Mesendoderm (in vitro differentiated cells): ENCODE data around the gene PPY.
"Not testable (repeated sequence)": the region's sequence is repeated elsewhere in the genome, so short reads cannot be mapped to it uniquely, and the experiment has no call there.

ENCODE experiments used
- DNase-seq: peaks from one replicate; pipeline ENCODE4 v3.0.0; 2013
- H2AK5ac ChIP-seq: 2 replicates; pipeline ENCODE4 v1.6.1; 2013; ENCODE audit warnings: low read length, inconsistent platforms
- H2BK120ac ChIP-seq: 2 replicates; pipeline ENCODE4 v1.6.1; 2013; ENCODE audit warnings: low read depth, mild to moderate bottlenecking, low read length, moderate library complexity, mixed read lengths
- H2BK15ac ChIP-seq: replicated peaks from 2 replicates; pipeline ENCODE4 v1.6.1; 2013; ENCODE audit warnings: low read depth, mild to moderate bottlenecking, moderate library complexity
- H2BK5ac ChIP-seq: 2 replicates; pipeline ENCODE4 v1.6.1; 2013; ENCODE audit warnings: low read length, inconsistent platforms
- H3K18ac ChIP-seq: 2 replicates; pipeline ENCODE4 v1.6.1; 2013; ENCODE audit warnings: mild to moderate bottlenecking, low read length, mixed read lengths
- H3K23ac ChIP-seq: one replicate; pipeline ENCODE4 v1.6.1; 2013; ENCODE audit warnings: low read length
- H3K27ac ChIP-seq: 2 replicates; pipeline ENCODE4 v1.5.1; 2013; ENCODE audit warnings: low read depth, mild to moderate bottlenecking, inconsistent platforms, low read length, moderate library complexity
- H3K27me3 ChIP-seq: 2 replicates; pipeline ENCODE4 v1.6.1; 2013; ENCODE audit warnings: low read length, control low read depth, mild to moderate bottlenecking, inconsistent platforms; ENCODE audit not compliant: insufficient read depth, poor library complexity
- H3K36me3 ChIP-seq: 2 replicates; pipeline ENCODE4 v1.6.1; 2013; ENCODE audit warnings: low read length, inconsistent platforms; ENCODE audit not compliant: control insufficient read depth, insufficient read depth
- H3K4ac ChIP-seq: one replicate; pipeline ENCODE4 v1.6.1; 2013; ENCODE audit warnings: low read depth, mild to moderate bottlenecking, low read length, moderate library complexity
- H3K4me1 ChIP-seq: 2 replicates; pipeline ENCODE4 v1.6.1; 2013; ENCODE audit warnings: low read depth, low read length, inconsistent platforms; ENCODE audit not compliant: control insufficient read depth
- H3K4me2 ChIP-seq: 2 replicates; pipeline ENCODE4 v1.6.1; 2013; ENCODE audit warnings: low read length
- H3K4me3 ChIP-seq: 2 replicates; pipeline ENCODE4 v1.5.1; 2013; ENCODE audit warnings: mild to moderate bottlenecking, low read length
- H3K56ac ChIP-seq: one replicate; pipeline ENCODE4 v1.6.1; 2013; ENCODE audit warnings: low read length
- H3K79me1 ChIP-seq: 2 replicates; pipeline ENCODE4 v1.6.1; 2013; ENCODE audit warnings: low read length, inconsistent platforms
- H3K79me2 ChIP-seq: 2 replicates; pipeline ENCODE4 v1.6.1; 2013; ENCODE audit warnings: mild to moderate bottlenecking, low read length; ENCODE audit not compliant: control insufficient read depth, insufficient read depth
- H3K9ac ChIP-seq: 2 replicates; pipeline ENCODE4 v1.6.1; 2013; ENCODE audit warnings: low read length, inconsistent platforms
- H4K5ac ChIP-seq: one replicate; pipeline ENCODE4 v1.6.1; 2013; ENCODE audit warnings: low read length
- H4K8ac ChIP-seq: one replicate; pipeline ENCODE4 v1.6.1; 2013; ENCODE audit warnings: low read depth, mild to moderate bottlenecking, control low read depth, low read length, moderate library complexity
- WGBS: extraction: QIAGEN DNeasy Blood & Tissue Kit; methylation state at CpG from one replicate; pipeline ENCODE4 v1.1.7; 2013; ENCODE audit warnings: low lambda C conversion rate, missing lambda C conversion rate; ENCODE audit not compliant: insufficient coverage; ENCODE audit errors: extremely low coverage; 5-methylcytosine and 5-hydroxymethylcytosine counted together

PPY gene

GRCh38 chr17:43939886-43940285, 2.4 kb downstream of the PPY start:
- WGBS, result no CpG with 5 or more reads among the region's 5 CpGs
- Histone ChIP-seq H2BK120ac (no peak overlapping the region), H4K5ac (no peak overlapping the region), H3K79me2 (no peaks in the 10 kb centered on the region), H3K36me3 (no peaks in the 10 kb centered on the region), H3K18ac (no peak overlapping the region), H3K79me1 (no peaks in the 10 kb centered on the region), H3K4ac (no peak overlapping the region), H3K56ac (no peak overlapping the region), H2AK5ac (no peak overlapping the region), H2BK5ac (no peak overlapping the region), H3K4me2 (no peak overlapping the region), H3K4me1 (no peaks in the 10 kb centered on the region), H3K27ac (no peak overlapping the region), H3K4me3 (no peak overlapping the region), H4K8ac (no peak overlapping the region), H3K27me3 (no peaks in the 10 kb centered on the region), H2BK15ac (no peak overlapping the region), H3K9ac (no peak overlapping the region), H3K23ac (no peak overlapping the region)
- DNase-seq, result no peak

GRCh38 chr17:43939452-43939851, 2.8 kb downstream of the PPY start:
- H3K36me3 ChIP-seq, H3K56ac ChIP-seq, H3K79me2 ChIP-seq, DNase-seq, H3K4me1 ChIP-seq, H3K4me2 ChIP-seq, H3K9ac ChIP-seq, H2BK15ac ChIP-seq, H3K18ac ChIP-seq, H3K4me3 ChIP-seq, H3K23ac ChIP-seq, H3K27ac ChIP-seq, H2BK120ac ChIP-seq, H3K27me3 ChIP-seq, H4K5ac ChIP-seq, H3K79me1 ChIP-seq, H2BK5ac ChIP-seq, H3K4ac ChIP-seq, H4K8ac ChIP-seq, H2AK5ac ChIP-seq: not testable (repeated sequence)
- no CpG with 5 or more reads among the region's 3 CpGs for WGBS

- Histone ChIP-seq H3K18ac (no peak overlapping the region), H3K4me3 (no peak overlapping the region), H3K4me1 (no peaks in the 10 kb centered on the region), H2BK15ac (no peak overlapping the region), H3K79me1 (no peaks in the 10 kb centered on the region), H3K23ac (no peak overlapping the region), H3K4ac (no peak overlapping the region), H3K4me2 (no peak overlapping the region), H3K27ac (no peak overlapping the region), H3K79me2 (no peaks in the 10 kb centered on the region), H3K36me3 (no peaks in the 10 kb centered on the region), H3K9ac (no peak overlapping the region), H2AK5ac (no peak overlapping the region), H4K5ac (no peak overlapping the region), H3K56ac (peak overlapping the region; percentile 15), H2BK120ac (no peak overlapping the region), H4K8ac (no peak overlapping the region), H3K27me3 (no peaks in the 10 kb centered on the region), H2BK5ac (no peak overlapping the region)
- WGBS, result no CpG with 5 or more reads among the region's 6 CpGs
- DNase-seq, result no peak
Measured at GRCh38 chr17:43938838-43939182, 3.5 kb downstream of the PPY start.

GRCh38 chr17:43936434-43936833, 5.8 kb downstream of the PPY start:
- Histone ChIP-seq H4K8ac (no peak overlapping the region), H3K4ac (no peak overlapping the region), H4K5ac (no peak overlapping the region), H3K27me3 (no peaks in the 10 kb centered on the region), H3K4me2 (no peak overlapping the region), H2AK5ac (no peak overlapping the region), H3K79me1 (no peaks in the 10 kb centered on the region), H3K56ac (no peak overlapping the region), H3K23ac (no peak overlapping the region), H2BK120ac (no peak overlapping the region), H3K4me1 (no peaks in the 10 kb centered on the region), H2BK15ac (no peak overlapping the region), H3K79me2 (no peaks in the 10 kb centered on the region), H2BK5ac (no peak overlapping the region), H3K27ac (no peak overlapping the region), H3K18ac (no peak overlapping the region), H3K4me3 (no peak overlapping the region), H3K9ac (no peak overlapping the region), H3K36me3 (no peaks in the 10 kb centered on the region)
- no CpG with 5 or more reads among the region's 3 CpGs for WGBS
- DNase-seq, result no peak

GRCh38 chr17:43935926-43936261, 6.4 kb downstream of the PPY start:
- no peak overlapping the region for H3K27ac ChIP-seq
- H4K8ac ChIP-seq, result no peak overlapping the region
- no peak overlapping the region for H3K4me3 ChIP-seq
- no peak overlapping the region for H2BK120ac ChIP-seq
- no peak overlapping the region for H2BK15ac ChIP-seq
- peak overlapping the region; percentile 25 for H3K56ac ChIP-seq
- no peak overlapping the region for H2AK5ac ChIP-seq
- no peak for DNase-seq
- no CpG with 5 or more reads among the region's 6 CpGs for WGBS
- H2BK5ac ChIP-seq, result no peak overlapping the region
- H3K36me3 ChIP-seq, result no peaks in the 10 kb centered on the region
- H4K5ac ChIP-seq, result no peak overlapping the region
- no peaks in the 10 kb centered on the region for H3K79me1 ChIP-seq
- no peak overlapping the region for H3K23ac ChIP-seq
- H3K4me2 ChIP-seq, result no peak overlapping the region
- no peak overlapping the region for H3K4ac ChIP-seq
- H3K4me1 ChIP-seq, result no peaks in the 10 kb centered on the region
- H3K79me2 ChIP-seq, result no peaks in the 10 kb centered on the region
- H3K18ac ChIP-seq, result no peak overlapping the region
- H3K9ac ChIP-seq, result no peak overlapping the region
- H3K27me3 ChIP-seq, result no peaks in the 10 kb centered on the region

GRCh38 chr17:43935204-43935925, 6.9 kb downstream of the PPY start:
- DNase-seq, result no peak
- no peaks in the 10 kb centered on the region for H3K27me3 ChIP-seq
- H3K9ac ChIP-seq, result no peak overlapping the region
- H2BK5ac ChIP-seq, result no peak overlapping the region
- H3K79me1 ChIP-seq, result no peaks in the 10 kb centered on the region
- no peaks in the 10 kb centered on the region for H3K4me1 ChIP-seq
- no peaks in the 10 kb centered on the region for H3K36me3 ChIP-seq
- WGBS, result no CpG with 5 or more reads among the region's 5 CpGs
- no peak overlapping the region for H3K4ac ChIP-seq
- no peak overlapping the region for H2BK120ac ChIP-seq
- no peak overlapping the region for H2AK5ac ChIP-seq
- no peak overlapping the region for H2BK15ac ChIP-seq
- H3K79me2 ChIP-seq, result no peaks in the 10 kb centered on the region
- no peak overlapping the region for H3K18ac ChIP-seq
- H4K8ac ChIP-seq, result no peak overlapping the region
- H4K5ac ChIP-seq, result no peak overlapping the region
- H3K56ac ChIP-seq, result peak overlapping the region; percentile 25
- no peak overlapping the region for H3K27ac ChIP-seq
- H3K23ac ChIP-seq, result no peak overlapping the region
- H3K4me2 ChIP-seq, result no peak overlapping the region
- no peak overlapping the region for H3K4me3 ChIP-seq
